Esophagus muscularis mucosa (tissue), 4 donors: ENCODE data around the gene SLF2. TPM values are rescaled to one million over a fixed set of nuclear protein-coding genes. Genes with fewer than 3 reads are reported as not detected.

ENCODE experiments used
- DNase-seq: peaks from one replicate; pipeline ENCODE4 v3.0.0-alpha.2; 2017; ENCODE audit errors: extremely low spot score
- H3K27ac ChIP-seq, 4 donors: fragments of 200-600 bp; sonication (generic); replicated peaks in 1 of 4; 1 replicate in 3 of 4; 2 replicates in 1 of 4; pipeline ENCODE4 v1.5.1; 2016 to 2019; ENCODE audit warnings: mild to moderate bottlenecking in 1 of 4
- H3K27me3 ChIP-seq, 4 donors: fragments of 200-600 bp; sonication (generic); one replicate each; pipeline versions ENCODE4 v1.5.1 to v1.6.0; 2016 to 2019
- H3K36me3 ChIP-seq, 4 donors: fragments of 200-600 bp; sonication (generic); one replicate each; pipeline ENCODE4 v1.5.1; 2016 to 2019
- H3K4me1 ChIP-seq, 4 donors: fragments of 200-600 bp; sonication (generic); one replicate each; pipeline ENCODE4 v1.5.1; 2016 to 2019
- H3K4me3 ChIP-seq, 4 donors: fragments of 200-600 bp; sonication (generic); 1 replicate in 2 of 4; 2 replicates in 2 of 4; pipeline ENCODE4 v1.5.1; 2016 to 2019; ENCODE audit warnings: mild to moderate bottlenecking in 4 of 4, moderate library complexity in 1 of 4
- H3K9me3 ChIP-seq, 4 donors: fragments of 200-600 bp; sonication (generic); 1 replicate in 3 of 4; 2 replicates in 1 of 4; pipeline ENCODE4 v1.5.1; 2016 to 2019
- EP300 ChIP-seq: sonication (generic); formaldehyde crosslinking; IDR thresholded peaks from one replicate; pipeline ENCODE4 v1.6.1; 2017; ENCODE audit warnings: antibody characterized with exemption
- POLR2A ChIP-seq: fragments of 450-650 bp; IDR thresholded peaks from one replicate; pipeline ENCODE4 v1.6.1; 2017; ENCODE audit warnings: antibody characterized with exemption, moderate library complexity, mild to moderate bottlenecking, low read depth
- POLR2AphosphoS5 ChIP-seq, 2 donors: sonication (generic); formaldehyde crosslinking; IDR thresholded peaks; one replicate each; pipeline ENCODE4 v1.6.1; 2017; ENCODE audit warnings: antibody characterized with exemption in 2 of 2
- WGBS: methylation state at CpG from one replicate; pipeline ENCODE4 v1.1.5; 2018; 5-methylcytosine and 5-hydroxymethylcytosine counted together
- intact Hi-C: fragments of 100-400 bp; cut with DNase I; formaldehyde crosslinking; loops from one replicate; pipeline ENCODE4 v1.15.1; 2023
- total RNA-seq, 4 donors: library from RNA; depleted of rRNA; stranded (reverse); fragments of >200 nt; gene quantifications; one replicate each; pipeline versions ENCODE4 v1.1.0 to v1.2.1, GENCODE V29; 2016
- TF ChIP-seq, protein P1 (sequence below), 3 experiments: fragments of 200-600 bp in 2 of 3; fragments of 450-650 bp in 1 of 3; sonication (generic) in 2 of 3; IDR thresholded peaks; one replicate each; pipeline ENCODE4 v1.5.1; 2017 to 2019; ENCODE audit warnings: antibody characterized with exemption in 3 of 3, mild to moderate bottlenecking in 2 of 3, moderate library complexity in 1 of 3

Gene SLF2
- total RNA-seq, 4 donors from 2014 or later, result 19.1 to 34.1 (median 20.8) TPM

DNA sequence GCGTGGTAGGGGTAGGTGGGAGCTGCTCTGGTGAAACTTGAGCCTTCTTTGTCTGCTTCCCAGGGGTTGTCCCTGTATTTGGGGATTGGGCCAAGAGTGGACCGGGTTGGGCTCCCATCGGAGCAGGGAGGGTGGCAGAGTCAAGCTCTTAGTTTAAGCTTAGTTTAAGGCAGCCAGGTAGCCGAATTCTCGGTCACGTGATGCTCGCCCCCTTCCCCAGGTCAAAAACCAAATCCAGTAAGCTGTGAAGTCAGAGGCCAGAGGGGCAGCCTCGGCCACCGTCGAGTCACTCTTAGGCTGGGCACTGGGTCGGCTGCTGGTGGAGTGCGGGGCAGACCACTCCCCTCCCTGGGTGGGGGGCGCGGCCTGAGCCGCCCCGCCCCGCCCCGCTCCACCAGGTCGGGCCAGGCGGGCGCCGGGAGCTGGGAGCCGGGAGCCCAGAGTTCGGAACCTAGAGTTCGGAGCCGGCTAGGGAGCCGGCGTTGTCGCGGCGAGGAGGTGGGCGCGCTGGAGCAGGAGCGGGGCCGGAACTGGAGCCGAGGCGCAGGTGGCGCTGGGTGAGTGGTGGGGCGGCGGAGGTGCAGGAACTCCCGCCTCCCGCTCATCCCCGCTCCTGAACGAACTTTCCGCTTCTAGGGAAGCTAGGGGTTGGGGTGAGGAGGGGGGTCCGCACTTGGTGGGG is 84.1 kb downstream of the SLF2 start:
- Histone ChIP-seq H3K4me3 (peak overlapping the region; percentile 79 to 93 (median 84)), H3K36me3 (peaks cover 9 to 19% (median 14%) of the 10 kb centered on the region in 4 donors), H3K4me1 (peaks cover 22 to 46% (median 40%) of the 10 kb centered on the region in 4 donors), H3K27ac (peak overlapping the region; percentile 98 to 100 (median 100)), H3K9me3 (no peaks in the 10 kb centered on the region), H3K27me3 (no peaks in the 10 kb centered on the region)
- intact Hi-C loops, result loop anchor here (2.0 kb wide), 1 partner anchor 16 kb away; no protein-coding TSS in a partner anchor
- WGBS, result 40% methylated on average over 2 of the region's 46 CpGs
- DNase-seq, result no peak
- TF ChIP-seq, protein P1, sequence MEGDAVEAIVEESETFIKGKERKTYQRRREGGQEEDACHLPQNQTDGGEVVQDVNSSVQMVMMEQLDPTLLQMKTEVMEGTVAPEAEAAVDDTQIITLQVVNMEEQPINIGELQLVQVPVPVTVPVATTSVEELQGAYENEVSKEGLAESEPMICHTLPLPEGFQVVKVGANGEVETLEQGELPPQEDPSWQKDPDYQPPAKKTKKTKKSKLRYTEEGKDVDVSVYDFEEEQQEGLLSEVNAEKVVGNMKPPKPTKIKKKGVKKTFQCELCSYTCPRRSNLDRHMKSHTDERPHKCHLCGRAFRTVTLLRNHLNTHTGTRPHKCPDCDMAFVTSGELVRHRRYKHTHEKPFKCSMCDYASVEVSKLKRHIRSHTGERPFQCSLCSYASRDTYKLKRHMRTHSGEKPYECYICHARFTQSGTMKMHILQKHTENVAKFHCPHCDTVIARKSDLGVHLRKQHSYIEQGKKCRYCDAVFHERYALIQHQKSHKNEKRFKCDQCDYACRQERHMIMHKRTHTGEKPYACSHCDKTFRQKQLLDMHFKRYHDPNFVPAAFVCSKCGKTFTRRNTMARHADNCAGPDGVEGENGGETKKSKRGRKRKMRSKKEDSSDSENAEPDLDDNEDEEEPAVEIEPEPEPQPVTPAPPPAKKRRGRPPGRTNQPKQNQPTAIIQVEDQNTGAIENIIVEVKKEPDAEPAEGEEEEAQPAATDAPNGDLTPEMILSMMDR (IDR thresholded peaks at IDR 0.05), result no peak
- TF ChIP-seq EP300 (no peak), POLR2A (no peak), POLR2AphosphoS5 (IDR thresholded peaks at IDR 0.05) (no peak)

DNA sequence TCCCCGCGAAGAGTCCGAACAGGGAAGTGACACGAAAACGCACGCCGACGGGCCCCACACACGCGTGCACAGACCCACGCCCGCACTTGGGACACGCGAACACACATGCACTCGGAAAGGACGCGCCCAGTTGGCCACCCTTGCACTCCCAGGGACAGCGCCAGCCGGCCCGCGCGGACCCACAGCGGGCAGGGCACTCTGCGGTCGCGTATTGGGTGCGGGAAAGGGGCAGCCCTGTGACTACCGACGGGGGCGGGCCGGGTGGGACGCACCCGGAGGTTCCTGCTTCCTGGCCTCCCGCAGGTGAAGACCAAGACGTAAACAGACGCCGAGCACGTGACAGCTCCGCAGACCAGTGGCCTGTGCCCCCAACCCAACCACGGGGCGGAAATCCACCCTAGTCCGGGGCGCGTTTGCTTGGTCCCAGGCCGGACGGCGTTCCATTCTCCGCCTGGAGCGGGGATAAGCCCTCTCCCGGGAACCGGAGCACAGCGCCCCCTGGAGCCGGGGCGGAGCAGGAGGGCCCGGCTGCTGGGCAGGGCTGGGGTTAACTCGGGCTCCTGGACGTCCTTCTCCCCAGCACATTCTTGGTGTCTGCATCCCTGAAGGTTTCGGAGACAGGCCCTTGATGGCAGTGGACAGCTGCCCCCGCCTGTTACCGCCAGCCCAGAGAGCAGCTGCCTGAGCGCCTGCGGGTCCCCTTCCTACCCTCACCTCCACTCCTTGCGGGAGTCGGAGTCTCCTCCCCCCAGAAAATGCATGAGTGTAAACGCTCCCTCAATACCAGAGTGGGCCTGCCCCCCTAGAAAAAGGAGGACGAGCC is 84.8 kb downstream of the SLF2 start:
- peaks cover 9 to 19% (median 15%) of the 10 kb centered on the region in 4 donors for H3K36me3 ChIP-seq
- H3K27me3 ChIP-seq, result no peaks in the 10 kb centered on the region
- peaks cover 30 to 53% (median 48%) of the 10 kb centered on the region in 4 donors for H3K4me1 ChIP-seq
- intact Hi-C loops, result loop anchor here (2.0 kb wide), 1 partner anchor 15 kb away; no protein-coding TSS in a partner anchor
- peak overlapping the region; percentile 79 to 93 (median 84) for H3K4me3 ChIP-seq
- DNase-seq, result no peak
- WGBS, result under 1% methylated on average over 23 of the region's 66 CpGs
- H3K9me3 ChIP-seq, result no peaks in the 10 kb centered on the region
- peak overlapping the region; percentile 98 to 100 (median 100) for H3K27ac ChIP-seq
- TF ChIP-seq EP300 (no peak), POLR2AphosphoS5 (IDR thresholded peaks at IDR 0.05) (no peak), POLR2A (no peak)
- TF ChIP-seq, protein P1 (IDR thresholded peaks at IDR 0.05), result peak; percentile 89 to 92 (median 92)

DNA sequence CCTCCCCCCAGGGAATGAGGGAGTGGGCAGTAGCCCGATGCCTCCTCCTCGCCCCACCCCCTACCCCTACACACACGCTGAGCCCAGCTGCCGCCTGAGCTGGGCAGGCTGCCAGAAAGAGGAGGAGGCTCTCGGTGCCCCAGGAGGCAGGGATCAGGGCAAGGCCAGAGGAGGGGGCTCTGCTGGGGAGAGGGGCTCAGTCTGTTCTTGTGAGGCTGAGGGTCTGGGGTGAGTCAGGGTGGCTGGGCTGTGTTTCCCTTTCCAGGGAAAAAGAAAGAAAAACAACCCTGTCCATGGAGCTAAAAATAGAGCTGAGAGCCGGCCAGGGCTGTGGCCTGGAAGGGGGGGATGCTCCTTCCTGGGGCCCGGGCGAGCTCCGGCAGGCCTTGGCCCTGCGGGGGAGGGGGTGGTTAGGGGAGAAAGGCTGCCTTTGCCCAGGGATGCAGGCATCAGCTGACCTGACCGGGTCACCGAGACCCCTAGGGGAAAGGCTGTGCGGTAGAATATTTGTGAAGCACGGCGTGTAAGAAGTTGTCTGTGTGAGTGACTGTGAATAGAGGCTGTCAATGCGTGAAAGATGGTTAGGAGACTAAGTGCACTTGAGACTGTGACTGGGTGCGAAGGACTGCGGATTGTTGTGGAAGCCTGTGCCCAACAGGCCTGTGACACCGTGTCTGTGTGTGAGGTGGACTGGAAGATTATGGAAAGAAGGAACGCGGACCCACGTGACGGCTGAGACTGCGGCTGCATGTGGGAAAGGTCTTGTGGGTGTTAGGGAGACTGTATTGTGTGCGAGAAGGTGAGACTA is 85.6 kb downstream of the SLF2 start:
- DNase-seq, result no peak
- WGBS, result 1% methylated on average over 24 of the region's 25 CpGs
- Histone ChIP-seq H3K27ac (peak overlapping the region; percentile 98 to 100 (median 100)), H3K36me3 (peaks cover 4 to 19% (median 16%) of the 10 kb centered on the region in 4 donors), H3K4me1 (peaks cover 35 to 62% (median 56%) of the 10 kb centered on the region in 4 donors), H3K27me3 (no peaks in the 10 kb centered on the region), H3K9me3 (no peaks in the 10 kb centered on the region), H3K4me3 (peak overlapping the region; percentile 79 to 93 (median 84))
- no peak for TF ChIP-seq POLR2A
- peak; percentile 17 to 39 for TF ChIP-seq POLR2AphosphoS5 (IDR thresholded peaks at IDR 0.05)
- TF ChIP-seq, protein P1 (IDR thresholded peaks at IDR 0.05), result no peak
- intact Hi-C loops, result no loop called here

DNA sequence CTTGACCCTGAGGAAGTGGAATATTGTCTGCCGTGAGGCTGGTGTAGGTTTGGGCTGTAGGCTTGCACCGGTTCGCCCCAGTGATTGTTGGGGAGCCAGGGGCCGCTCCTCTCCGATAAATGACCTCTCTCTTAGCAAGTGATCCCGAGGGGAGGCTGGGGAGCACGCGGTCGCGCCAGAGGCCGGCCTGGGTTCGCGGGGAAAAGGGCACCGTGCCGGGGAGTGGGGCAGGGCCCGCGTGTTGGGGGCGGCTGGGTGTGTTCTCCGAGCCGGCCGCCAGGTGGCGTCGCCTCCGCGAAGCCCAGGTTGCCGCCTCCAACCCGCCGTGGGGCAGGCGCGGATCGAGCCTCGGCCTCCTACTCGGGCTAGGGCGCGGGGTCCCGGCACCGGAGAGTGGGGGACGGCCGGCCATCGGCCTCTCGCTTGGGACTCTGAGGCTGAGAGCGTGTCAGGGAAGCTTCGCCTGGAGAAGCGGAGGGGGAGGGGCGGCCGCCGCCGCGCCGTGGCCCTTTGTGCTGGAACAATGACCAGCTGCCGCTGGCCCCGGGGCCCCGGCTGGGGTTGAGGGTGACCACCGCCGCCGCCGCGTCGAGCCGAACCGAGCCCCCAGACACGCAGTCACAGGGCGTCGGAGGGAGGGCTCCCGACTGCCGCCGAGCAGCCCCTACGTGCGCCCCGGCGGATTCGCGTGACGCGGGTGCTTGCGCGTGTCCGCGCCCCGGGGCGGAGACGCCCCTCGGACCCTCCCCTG is 86.4 kb downstream of the SLF2 start:
- Histone ChIP-seq H3K9me3 (no peaks in the 10 kb centered on the region), H3K36me3 (peaks cover 6 to 19% (median 18%) of the 10 kb centered on the region in 4 donors), H3K4me1 (peaks cover 42 to 69% (median 64%) of the 10 kb centered on the region in 4 donors), H3K27me3 (no peaks in the 10 kb centered on the region), H3K27ac (peak overlapping the region; percentile 98 to 100 (median 100)), H3K4me3 (peak overlapping the region; percentile 79 to 93 (median 84))
- TF ChIP-seq EP300, result no peak
- peak; percentile 89 for TF ChIP-seq POLR2A
- TF ChIP-seq, protein P1 (IDR thresholded peaks at IDR 0.05), result peak; percentile 93 to 99 (median 98)
- peak; percentile 87 to 96 for TF ChIP-seq POLR2AphosphoS5 (IDR thresholded peaks at IDR 0.05)
- DNase-seq, result peak; percentile 95
- 0% methylated on average over 4 of the region's 83 CpGs for WGBS
- intact Hi-C loops, result no loop called here
